Stimulated activated CD8-positive, alpha-beta memory T cell treated with anti-CD3 and anti-CD28 coated beads, Interleukin-12 subunit alpha, Interleukin-12 subunit beta, amount 100 ng/mL, for 24 hours (primary cell): ENCODE results near the gene ENPP3.
"Not testable (repeated sequence)": the region's sequence is repeated elsewhere in the genome, so short reads cannot be mapped to it uniquely, and the experiment has no call there.

Experiments
- DNase-seq: peaks from one replicate; pipeline ENCODE4 v3.0.0-alpha.2; 2020; ENCODE audit errors: extremely low read depth

The ENPP3 gene

GRCh38 chr6:131736003-131736596 lies 99.0 kb downstream of the ENPP3 start:
- DNase-seq = no peak

GRCh38 chr6:131736811-131737210 lies 99.7 kb downstream of the ENPP3 start:
- DNase-seq = no peak

- DNase-seq = no peak
These were observed 102.0 kb downstream of the ENPP3 start for GRCh38 chr6:131739136-131739535.

- DNase-seq = no peak
These were observed 103.1 kb downstream of the ENPP3 start for GRCh38 chr6:131740161-131740560.

GRCh38 chr6:131741688-131742393 lies 104.7 kb downstream of the ENPP3 start:
- no peak for DNase-seq

- DNase-seq = no peak
These were observed 107.6 kb downstream of the ENPP3 start for GRCh38 chr6:131744432-131745287.

GRCh38 chr6:131745476-131745875 lies 108.4 kb downstream of the ENPP3 start:
- no peak for DNase-seq

GRCh38 chr6:131747821-131748353 lies 110.8 kb downstream of the ENPP3 start:
- no peak for DNase-seq

GRCh38 chr6:131749023-131749422 lies 111.9 kb downstream of the ENPP3 start:
- no peak for DNase-seq

- not testable (repeated sequence) for DNase-seq
These were observed 114.1 kb downstream of the ENPP3 start for GRCh38 chr6:131751012-131751715.

- no peak for DNase-seq
These were observed 117.0 kb downstream of the ENPP3 start for GRCh38 chr6:131754088-131754487.

GRCh38 chr6:131754715-131755567 lies 117.8 kb downstream of the ENPP3 start:
- no peak for DNase-seq

- no peak for DNase-seq
These were observed 118.5 kb downstream of the ENPP3 start for GRCh38 chr6:131755597-131755996.

- no peak for DNase-seq
These were observed 118.9 kb downstream of the ENPP3 start for GRCh38 chr6:131756039-131756438.

GRCh38 chr6:131758920-131759319 lies 121.8 kb downstream of the ENPP3 start:
- no peak for DNase-seq

GRCh38 chr6:131761060-131761761 lies 124.1 kb downstream of the ENPP3 start:
- no peak for DNase-seq

- DNase-seq = no peak
These were observed 124.6 kb downstream of the ENPP3 start for GRCh38 chr6:131761762-131762067.

- no peak for DNase-seq
These were observed 125.9 kb downstream of the ENPP3 start for GRCh38 chr6:131762984-131763383.

- no peak for DNase-seq
These were observed 126.6 kb downstream of the ENPP3 start for GRCh38 chr6:131763749-131764148.

GRCh38 chr6:131764350-131764749 lies 127.2 kb downstream of the ENPP3 start:
- no peak for DNase-seq
